GM21576 (cell line): ENCODE data around the gene CA6.
"Not testable (repeated sequence)": the region's sequence is repeated elsewhere in the genome, so short reads cannot be mapped to it uniquely, and the experiment has no call there.

Source experiments
- ATAC-seq: cut with Tn5 transposase; IDR thresholded peaks from one replicate; pipeline ENCODE4 v1.9.1; 2021; ENCODE audit warnings: mild to moderate bottlenecking, moderate library complexity; ENCODE audit not compliant: unreplicated experiment

Gene CA6

GRCh38 chr1:8926707-8927694 is 18.7 kb upstream of the CA6 start:
- ATAC-seq, result no peak

- ATAC-seq, result no peak
Observed at GRCh38 chr1:8930116-8930515, 15.6 kb upstream of the CA6 start.

DNA sequence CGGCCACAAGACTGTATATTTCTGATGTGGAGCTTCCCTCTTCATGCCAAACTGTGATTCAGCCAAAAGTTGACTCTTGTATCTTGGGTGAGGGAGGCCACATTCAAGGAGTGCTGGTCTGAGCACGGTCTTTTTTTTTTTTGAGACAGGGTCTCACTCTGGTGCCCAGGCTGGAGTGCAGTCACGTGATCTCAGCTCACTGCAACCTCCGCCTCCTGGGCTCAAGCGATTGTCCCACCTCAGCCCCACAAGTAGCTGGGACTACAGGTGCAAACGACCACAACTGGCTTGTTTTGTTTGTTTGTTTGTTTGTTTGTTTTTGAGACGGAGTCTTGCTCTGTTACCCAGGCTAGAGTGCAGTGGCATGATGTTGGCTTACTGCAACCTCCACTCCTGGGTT is 8.6 kb upstream of the CA6 start:
- not testable (repeated sequence) for ATAC-seq

DNA sequence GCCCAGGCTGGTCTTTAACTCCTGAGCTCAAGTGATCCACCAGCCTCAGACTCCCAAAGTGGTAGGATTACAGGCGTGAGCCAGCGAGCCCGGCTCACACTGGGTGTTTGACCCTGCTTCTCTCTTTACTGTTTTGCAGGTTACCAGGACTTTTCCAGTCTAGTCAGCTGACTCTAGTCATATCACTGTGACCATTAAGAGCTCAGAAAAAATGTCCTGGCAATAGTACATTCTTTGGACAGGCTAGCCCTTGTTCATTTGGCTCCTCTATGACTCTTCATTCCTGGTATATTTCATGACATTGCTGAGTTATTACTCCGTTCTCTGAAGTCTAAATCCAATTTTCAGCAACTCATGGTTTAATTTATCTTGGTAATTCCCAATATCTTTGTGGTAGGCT is 8.0 kb upstream of the CA6 start:
- no peak for ATAC-seq

DNA sequence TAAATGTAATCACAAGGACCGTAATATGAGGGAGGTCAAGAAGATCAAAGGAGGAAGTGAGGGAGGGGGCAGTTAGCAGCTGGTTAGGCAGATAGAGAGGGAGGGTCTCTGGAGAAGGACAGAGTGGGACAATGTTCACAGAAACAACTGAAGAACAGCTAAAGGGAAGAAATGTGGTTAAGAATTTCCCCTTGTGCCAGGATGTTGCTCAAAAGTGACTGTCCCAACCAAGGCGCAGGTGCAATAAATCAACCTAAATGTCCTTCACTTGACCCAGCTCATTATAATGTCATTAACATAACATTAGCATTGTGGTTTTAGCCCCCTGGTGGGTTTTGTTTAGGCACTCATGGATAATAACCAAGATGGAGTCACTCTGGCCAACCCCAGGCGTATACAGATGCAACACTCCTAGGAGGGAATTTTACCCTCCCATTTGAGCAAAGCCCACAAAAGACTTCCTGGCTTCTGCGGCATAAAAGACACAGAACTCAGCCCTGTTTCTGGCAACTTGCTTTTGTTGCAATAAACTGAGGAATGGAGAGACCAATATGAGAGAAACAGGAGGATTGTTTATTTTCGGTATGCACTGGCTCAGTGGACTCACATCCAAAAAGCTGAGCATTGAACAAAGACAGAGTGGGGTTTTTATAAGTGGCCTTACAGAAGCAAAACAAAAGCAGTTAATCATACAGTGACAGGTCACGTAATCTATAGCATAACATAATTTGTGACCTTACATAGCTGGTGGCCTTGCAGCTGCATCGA is 7.3 kb upstream of the CA6 start:
- ATAC-seq, result no peak

- ATAC-seq, result no peak
Observed at GRCh38 chr1:8939000-8939265, 6.7 kb upstream of the CA6 start.

DNA sequence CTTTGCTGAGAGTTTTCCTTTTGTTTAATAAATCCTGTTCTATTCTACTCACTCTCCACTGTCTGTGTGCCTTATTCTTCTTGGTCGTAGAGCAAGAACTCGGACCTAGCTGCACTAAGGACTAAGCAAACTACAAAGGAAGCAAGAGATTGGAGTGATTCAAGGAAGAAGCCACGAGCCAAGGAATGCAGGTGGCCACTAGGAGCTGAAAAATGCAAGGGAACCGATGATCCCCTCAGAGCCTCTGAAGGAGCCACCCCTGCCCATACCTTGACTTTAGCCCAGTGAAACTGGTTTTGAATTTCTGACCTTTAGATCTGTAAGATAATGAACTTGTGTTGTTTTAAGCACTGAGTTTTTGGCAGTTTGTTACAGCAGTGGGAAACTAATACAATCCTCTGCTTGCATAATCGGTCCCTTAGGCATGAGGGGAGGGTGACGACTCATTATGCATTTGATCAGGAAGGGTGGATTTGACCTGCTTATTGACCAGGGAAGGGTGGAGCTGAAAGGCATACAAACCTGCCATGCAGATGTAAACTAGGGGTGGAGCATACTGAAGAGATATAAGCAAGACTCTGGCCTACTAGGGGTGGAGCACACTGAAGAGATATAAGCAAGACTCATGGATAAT is 6.2 kb upstream of the CA6 start:
- no peak for ATAC-seq

- ATAC-seq, result no peak
Observed at GRCh38 chr1:8941906-8942305, 3.8 kb upstream of the CA6 start.

DNA sequence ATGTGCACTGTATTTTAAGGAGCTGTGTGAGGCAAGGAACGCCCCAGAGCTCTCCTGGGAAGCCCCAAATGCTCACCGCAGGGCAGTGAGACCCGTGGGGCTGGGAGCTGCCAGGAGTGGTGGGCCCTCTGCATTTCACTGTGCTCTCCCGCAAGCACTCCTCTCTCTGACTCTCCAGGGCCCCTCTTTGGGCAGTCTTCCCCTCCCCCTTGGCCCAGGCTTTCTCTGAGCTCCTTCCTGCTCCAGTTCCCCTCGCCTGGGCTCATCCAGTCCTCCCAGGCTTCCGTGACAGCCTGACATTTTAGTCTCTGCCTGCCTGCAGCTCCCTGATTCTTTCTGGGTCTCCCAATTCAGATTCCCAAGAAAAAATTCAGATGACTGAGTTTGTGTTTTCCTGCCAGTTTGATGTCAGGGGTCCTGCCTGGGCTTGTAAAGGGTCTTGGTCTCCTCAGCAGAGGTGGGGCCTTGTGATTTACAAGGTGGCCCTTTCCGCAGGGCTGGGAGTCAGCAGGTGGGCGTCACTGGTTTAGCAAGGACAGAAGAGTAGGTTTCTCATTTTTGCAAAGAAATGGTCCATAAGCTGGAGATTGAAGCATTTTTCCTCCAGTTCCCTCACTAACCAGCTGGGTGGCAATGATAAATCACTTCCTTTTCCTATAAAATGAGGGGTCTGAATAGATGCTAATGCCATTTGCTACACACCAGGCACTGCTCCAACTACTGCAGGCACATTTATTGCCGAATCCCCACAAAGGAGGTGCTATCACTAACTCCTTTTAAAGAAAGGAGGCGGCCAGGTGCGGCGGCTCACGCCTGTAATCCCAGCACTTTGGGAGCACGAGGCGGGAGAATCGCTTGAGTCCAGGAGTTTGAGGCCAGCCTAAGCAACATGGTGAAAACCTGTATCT is 1.9 kb upstream of the CA6 start:
- ATAC-seq, result no peak

GRCh38 chr1:8947127-8947691 is 1.5 kb downstream of the CA6 start:
- ATAC-seq, result no peak

GRCh38 chr1:8950309-8950708 is 4.6 kb downstream of the CA6 start:
- ATAC-seq, result no peak

DNA sequence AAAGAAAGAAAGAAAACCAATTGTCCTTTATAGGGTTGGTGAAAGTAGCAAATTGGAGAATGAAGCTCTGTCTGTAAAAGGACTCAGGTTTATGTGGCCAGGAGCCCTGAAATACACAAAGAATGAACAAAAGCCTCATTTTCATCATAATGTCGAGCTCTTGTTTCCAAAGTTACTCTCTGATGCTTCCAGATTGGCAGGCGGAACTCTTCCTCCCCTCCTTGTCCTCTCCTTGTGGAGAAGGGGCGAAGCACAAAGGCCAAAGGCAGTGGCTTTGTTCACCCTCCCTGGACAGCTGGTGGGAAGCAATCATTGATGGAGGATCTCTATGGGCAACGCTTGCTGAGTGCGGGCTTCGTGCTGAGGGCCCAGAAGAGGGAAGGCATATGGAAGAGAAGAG is 5.6 kb downstream of the CA6 start:
- no peak for ATAC-seq

GRCh38 chr1:8955406-8955805 is 9.7 kb downstream of the CA6 start:
- ATAC-seq, result no peak

- ATAC-seq, result no peak
Observed at GRCh38 chr1:8956461-8957349, 11.0 kb downstream of the CA6 start.

DNA sequence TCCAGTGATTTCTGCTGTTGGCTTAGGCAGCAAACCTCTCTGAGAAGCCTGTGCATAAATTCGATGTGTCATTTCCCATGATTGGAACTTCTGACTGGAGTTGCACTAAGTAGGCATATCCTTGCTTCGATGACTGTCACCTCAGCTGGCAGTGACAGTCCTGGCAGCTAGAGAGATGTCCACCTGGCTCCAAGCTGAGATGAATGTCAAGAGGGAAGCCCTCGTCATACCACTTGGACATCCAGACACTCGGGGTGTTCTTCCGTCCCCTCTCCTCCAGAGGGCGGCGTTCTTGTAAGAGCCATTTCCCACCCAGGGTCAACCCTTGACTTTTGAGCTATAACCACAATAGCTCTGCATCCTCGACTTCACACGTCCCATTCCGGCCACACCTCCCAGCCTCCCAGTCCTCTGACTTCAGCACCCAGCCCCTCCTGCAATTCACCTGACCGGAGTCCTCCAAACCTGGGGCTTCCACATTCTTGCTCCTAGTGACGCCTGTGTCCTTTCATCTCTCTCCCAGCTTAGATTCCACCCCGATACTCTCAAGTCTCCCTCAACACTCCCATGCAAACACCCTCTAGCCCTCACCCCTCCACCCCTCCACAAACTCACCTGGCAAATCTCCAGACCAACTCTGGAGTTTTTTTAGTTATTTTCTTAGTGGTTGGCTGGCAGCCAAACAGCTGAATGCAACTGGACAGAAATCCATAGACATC is 17.3 kb downstream of the CA6 start:
- no peak for ATAC-seq

DNA sequence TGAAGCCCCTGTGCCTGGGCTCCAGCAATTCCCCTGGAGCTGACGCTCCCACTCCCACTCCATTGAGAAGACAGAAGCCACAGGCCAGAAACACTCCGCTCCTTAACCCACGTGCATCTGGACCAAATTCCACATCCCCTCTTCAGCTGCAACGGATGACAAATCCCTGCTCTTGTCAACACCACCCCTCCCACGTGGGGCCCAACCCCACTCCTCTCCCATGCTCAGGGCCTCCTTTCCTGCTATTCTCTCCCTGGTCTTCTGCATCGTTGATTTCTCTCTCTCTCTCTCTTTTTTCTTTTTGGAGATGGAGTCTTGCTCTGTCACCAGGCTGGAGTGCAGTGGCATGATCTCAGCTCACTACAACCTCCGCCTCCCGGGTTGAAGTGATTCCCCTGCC is 18.3 kb downstream of the CA6 start:
- ATAC-seq, result no peak

DNA sequence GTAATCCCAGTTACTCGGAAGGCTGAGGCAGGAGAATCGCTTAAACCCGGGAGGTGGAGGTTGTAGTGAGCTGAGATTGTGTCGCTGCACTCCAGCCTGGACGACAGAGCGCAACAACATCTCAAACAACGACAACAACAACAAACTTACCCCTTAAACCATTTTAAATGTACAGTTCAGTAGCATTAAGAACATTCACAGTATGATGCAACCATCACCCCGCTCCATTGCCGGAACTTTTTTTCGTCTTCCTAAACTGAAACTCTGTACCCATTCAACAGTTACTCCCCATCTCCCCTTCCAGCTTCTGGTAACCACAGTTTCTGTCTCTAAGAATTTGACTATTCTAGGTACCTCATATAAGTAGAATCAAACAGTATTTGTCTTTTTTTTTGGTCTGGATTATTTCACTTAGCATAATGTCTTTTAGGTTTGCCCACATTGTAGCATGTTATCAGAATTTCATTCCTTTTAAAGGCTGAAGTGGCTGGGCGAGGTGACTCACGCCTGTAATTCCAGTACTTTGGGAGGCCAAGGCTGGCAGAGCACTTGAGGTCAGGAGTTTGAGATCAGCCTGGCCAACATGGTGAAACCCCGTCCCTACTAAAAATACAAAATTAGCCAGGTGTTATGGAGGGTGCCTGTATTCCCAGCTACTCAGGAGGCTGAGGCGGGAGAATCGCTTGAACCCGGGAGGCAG is 19.6 kb downstream of the CA6 start:
- no peak for ATAC-seq

DNA sequence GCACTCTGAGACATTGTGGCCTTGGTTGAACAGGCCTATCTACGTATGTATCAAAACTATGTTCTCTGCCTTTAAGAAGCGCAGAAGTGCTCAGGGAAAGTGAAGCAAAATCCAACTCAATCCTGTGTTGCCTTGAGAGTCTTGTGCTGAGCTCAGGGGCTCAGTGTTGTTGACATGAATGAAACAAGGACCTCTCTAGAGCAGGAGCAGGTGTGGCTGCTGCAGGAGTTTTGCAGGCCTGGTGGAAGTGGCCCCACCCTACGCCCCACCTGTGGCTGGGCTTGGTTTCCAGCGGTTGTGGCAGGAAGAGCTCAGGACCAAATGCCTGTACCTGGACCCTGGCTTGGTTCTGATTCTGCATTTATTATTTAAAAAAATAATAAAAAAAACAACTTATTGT is 20.9 kb downstream of the CA6 start:
- no peak for ATAC-seq
